ENCODE results near the gene EIF4E1B. TPM values are rescaled to one million over a fixed set of nuclear protein-coding genes. Genes with fewer than 3 reads are reported as not detected.

EIF4E1B gene
- total RNA-seq, 2 experiments from 2014 or later, result not detected

DNA sequence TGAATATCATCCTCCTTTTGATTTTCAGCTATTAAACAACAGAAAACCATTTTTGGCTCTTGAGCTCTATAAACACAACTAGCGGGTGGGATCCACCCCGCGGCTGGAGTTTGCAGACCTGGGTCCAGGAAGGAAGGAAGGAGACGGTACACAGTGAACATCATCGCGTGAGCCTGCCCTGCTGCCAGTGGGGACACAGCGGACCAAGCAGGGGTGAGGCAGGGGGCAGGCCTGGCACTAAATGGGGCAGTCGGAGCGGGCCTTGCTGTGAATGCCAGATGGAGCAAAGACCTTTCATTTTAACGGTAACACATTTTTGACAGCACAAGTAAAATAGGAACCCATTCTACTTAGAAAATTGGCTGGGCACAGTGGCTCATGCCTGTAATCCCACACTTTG lies 31.2 kb downstream of the EIF4E1B start:
- H3K9me3 Mint-ChIP-seq (ENCODE audit: insufficient read depth), result no peaks in the 10 kb centered on the region
- H3K27me3 Mint-ChIP-seq (ENCODE audit: low read depth), result peaks cover 8% of the 10 kb centered on the region
- no peak overlapping the region for H3K4me3 Mint-ChIP-seq
- DNase-seq, result no peak
- ATAC-seq, result no peak
- no peak overlapping the region for H3K27ac Mint-ChIP-seq
- H3K4me1 Mint-ChIP-seq (ENCODE audit: low read depth), result peaks cover 31% of the 10 kb centered on the region
- H3K36me3 Mint-ChIP-seq (ENCODE audit: low read depth), result peaks cover 5% of the 10 kb centered on the region
- CTCF ChIA-PET, result interaction anchor here (1.2 to 5.9 kb wide), 17 partner anchors 12 to 451 kb away, joined by 3 to 96 read pairs (median 9); partner anchors contain the start of genes CLTB, EIF4E1B, SNCB and TSPAN17
- POLR2A ChIA-PET, result no interaction called here

DNA sequence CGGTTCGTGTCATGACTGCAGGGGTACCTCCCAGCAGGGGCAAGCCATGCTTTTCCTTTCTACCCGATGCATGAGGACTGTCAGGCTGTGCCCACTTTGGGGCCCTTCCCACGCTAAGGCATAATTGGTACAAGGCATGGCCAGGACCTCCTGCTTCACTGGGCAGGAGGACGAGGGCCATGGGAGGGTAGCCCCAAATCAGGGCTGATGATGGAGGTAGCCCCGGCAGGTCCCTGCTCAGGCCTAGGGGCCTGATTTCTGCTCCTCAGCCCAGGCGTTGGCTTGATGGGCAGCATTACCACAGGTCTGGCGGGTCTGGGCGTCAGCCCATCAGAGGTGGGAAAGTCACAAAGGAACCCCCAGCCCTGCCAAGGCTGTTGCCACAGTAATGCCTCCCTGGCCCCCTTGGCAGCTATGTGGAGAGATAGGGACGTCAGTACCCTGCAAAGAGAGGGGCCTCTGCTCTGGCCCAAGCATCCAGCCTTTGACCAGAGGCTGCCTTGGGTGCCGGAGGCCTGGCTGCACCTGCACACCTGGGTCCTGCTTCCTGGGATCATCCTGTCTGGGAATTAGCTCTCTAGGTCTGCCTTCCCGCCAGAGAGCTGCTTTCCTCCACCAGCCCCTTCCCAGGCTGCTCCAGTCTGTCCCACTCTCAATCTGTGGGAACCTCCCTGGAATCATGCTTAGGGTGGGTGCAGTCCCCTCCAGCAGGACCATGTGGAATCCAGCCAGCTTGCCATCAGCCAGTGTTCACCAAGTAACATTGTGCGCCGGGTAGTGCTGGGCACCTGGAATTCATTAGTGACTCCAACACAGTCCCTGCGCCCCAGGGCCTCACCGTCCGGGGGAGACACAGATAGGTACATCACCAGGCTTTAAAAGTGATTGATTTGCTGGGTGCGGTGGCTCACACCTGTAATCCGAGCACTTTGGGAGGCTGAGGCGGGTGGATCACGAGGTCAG lies 32.2 kb downstream of the EIF4E1B start:
- Mint-ChIP-seq H3K4me3 (no peak overlapping the region), H3K27me3 (ENCODE audit: low read depth) (peaks cover 9% of the 10 kb centered on the region), H3K4me1 (ENCODE audit: low read depth) (peaks cover 30% of the 10 kb centered on the region), H3K9me3 (ENCODE audit: insufficient read depth) (no peaks in the 10 kb centered on the region), H3K27ac (no peak overlapping the region), H3K36me3 (ENCODE audit: low read depth) (peaks cover 5% of the 10 kb centered on the region)
- POLR2A ChIA-PET, result no interaction called here
- CTCF ChIA-PET, result interaction anchor here (5.9 kb wide), 1 partner anchor 450 kb away, joined by 80 read pairs; no protein-coding TSS in a partner anchor
- DNase-seq, result no peak
- ATAC-seq, result no peak

DNA sequence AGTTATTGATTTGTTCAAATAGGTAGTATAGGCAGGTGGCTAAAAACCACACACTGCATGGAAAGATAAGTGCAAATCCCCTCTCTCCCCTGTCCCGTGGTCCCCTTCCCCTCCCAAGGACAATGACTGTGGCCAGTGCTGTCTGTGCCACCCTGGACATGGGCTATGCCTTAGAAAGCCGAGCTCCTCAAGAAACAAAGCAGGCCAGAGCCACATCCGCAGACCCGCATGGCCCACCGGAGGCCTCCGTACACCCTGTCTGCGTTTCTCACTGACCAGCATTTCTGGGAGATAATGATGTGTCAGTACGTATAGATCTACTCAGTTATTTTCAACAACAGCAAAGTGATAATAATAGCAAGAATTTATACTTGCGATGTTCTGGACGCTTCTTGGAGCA lies 33.1 kb downstream of the EIF4E1B start:
- CTCF ChIA-PET, result no interaction called here
- Mint-ChIP-seq H3K4me3 (no peak overlapping the region), H3K27ac (no peak overlapping the region), H3K9me3 (ENCODE audit: insufficient read depth) (no peaks in the 10 kb centered on the region), H3K4me1 (ENCODE audit: low read depth) (peaks cover 21% of the 10 kb centered on the region), H3K36me3 (ENCODE audit: low read depth) (no peaks in the 10 kb centered on the region), H3K27me3 (ENCODE audit: low read depth) (peaks cover 10% of the 10 kb centered on the region)
- ATAC-seq (no peak), DNase-seq (no peak)
- POLR2A ChIA-PET, result no interaction called here

DNA sequence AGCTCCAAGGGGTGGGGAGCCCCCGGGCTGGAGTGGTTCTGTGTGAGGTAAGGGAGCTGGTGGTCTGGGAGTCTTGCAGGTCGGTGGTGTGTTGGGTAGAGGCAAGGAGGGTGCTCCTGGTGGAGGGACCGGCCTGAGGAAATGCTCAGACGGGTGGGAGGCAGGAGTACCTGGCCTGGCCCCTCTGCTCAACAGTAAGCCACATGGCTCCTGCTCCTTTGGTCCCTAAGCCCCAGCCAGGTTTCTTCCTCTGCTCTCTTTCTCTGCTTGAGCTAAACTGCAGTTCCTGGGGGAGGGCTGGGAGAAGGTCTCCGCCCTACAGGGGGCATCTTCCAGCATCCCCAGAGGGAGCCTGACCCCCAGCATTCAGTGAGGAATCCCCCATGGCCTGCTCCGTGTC lies 34.0 kb downstream of the EIF4E1B start:
- ATAC-seq (no peak), DNase-seq (no peak)
- H3K9me3 Mint-ChIP-seq (ENCODE audit: insufficient read depth), result no peaks in the 10 kb centered on the region
- no peak overlapping the region for H3K4me3 Mint-ChIP-seq
- H3K4me1 Mint-ChIP-seq (ENCODE audit: low read depth), result peaks cover 12% of the 10 kb centered on the region
- H3K27me3 Mint-ChIP-seq (ENCODE audit: low read depth), result peaks cover 15% of the 10 kb centered on the region
- POLR2A ChIA-PET, result interaction anchor here (1.0 kb wide), 1 partner anchor 9 kb away, joined by 3 read pairs; no protein-coding TSS in a partner anchor
- H3K27ac Mint-ChIP-seq, result no peak overlapping the region
- CTCF ChIA-PET, result no interaction called here
- no peaks in the 10 kb centered on the region for H3K36me3 Mint-ChIP-seq (ENCODE audit: low read depth)

DNA sequence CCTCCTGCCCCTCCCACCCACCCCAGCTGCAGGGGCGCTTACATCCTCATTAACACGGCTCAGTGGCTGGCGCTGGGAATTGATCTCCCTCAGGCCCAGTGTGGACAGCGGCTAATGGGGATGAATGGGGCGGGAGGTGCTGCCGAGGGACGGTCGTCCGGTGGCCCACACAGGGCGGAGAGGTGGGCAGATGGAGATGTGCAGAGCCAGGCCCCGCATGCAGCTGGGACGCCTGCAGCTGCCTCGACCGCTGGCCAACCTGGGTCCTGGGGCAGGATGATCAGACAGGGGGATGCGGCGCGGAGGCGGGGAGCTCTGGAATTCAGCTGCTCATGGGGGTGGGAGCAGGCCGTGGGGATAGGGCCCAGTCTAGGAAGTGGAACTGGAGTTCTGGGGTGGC lies 34.4 kb downstream of the EIF4E1B start:
- no peaks in the 10 kb centered on the region for H3K9me3 Mint-ChIP-seq (ENCODE audit: insufficient read depth)
- peaks cover 15% of the 10 kb centered on the region for H3K27me3 Mint-ChIP-seq (ENCODE audit: low read depth)
- H3K4me3 Mint-ChIP-seq, result no peak overlapping the region
- POLR2A ChIA-PET, result interaction anchor here (1.0 kb wide), 1 partner anchor 9 kb away, joined by 3 read pairs; no protein-coding TSS in a partner anchor
- no peaks in the 10 kb centered on the region for H3K36me3 Mint-ChIP-seq (ENCODE audit: low read depth)
- DNase-seq (no peak), ATAC-seq (no peak)
- H3K27ac Mint-ChIP-seq, result no peak overlapping the region
- H3K4me1 Mint-ChIP-seq (ENCODE audit: low read depth), result peaks cover 10% of the 10 kb centered on the region
- CTCF ChIA-PET, result no interaction called here

DNA sequence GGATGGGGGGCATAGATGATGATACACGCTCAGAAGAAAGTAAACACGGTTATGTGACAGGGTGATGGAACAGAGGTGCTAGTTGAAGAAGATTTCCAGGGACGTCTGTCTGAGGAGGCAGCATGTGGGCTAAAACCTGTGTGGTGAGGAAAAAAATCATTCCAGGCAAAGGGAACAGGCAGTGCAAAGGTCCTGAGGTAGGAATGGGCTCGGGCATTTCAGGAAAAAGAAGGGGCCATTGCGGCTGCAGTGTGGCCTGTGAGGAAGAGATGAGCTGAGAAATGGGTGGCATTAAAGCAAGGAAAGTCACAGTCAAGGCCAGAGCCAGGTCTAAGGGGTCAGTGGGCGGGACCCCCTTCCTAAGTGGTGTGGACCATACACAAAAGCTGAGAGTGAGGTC lies 35.0 kb downstream of the EIF4E1B start:
- Mint-ChIP-seq H3K27ac (no peak overlapping the region), H3K4me3 (no peak overlapping the region), H3K9me3 (ENCODE audit: insufficient read depth) (no peaks in the 10 kb centered on the region), H3K27me3 (ENCODE audit: low read depth) (peaks cover 15% of the 10 kb centered on the region), H3K36me3 (ENCODE audit: low read depth) (no peaks in the 10 kb centered on the region), H3K4me1 (ENCODE audit: low read depth) (peaks cover 4% of the 10 kb centered on the region)
- ChIA-PET POLR2A (interaction anchor here (1.0 kb wide), 1 partner anchor 8 kb away, joined by 3 read pairs; no protein-coding TSS in a partner anchor), CTCF (no interaction called here)
- DNase-seq, result no peak
- ATAC-seq, result no peak

DNA sequence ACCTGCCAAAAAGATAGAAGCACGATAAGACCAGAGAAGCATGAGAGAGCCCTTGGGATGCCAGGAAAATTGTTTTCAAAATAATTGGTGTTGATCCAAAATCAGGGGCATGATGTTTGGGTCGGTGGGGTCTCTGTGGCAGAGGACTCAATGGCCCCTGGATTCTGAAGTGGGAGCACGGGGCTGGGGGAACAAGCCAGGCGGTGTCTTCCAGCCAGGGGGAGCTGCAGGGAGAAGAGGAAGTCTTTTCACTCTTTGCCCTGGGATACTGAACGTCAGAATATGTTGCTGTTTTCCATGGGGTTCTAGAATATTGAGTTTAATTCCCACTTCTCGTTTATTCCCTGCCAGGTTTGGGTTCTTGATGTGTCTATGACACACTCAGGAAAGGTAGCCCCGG lies 37.2 kb downstream of the EIF4E1B start:
- ChIA-PET CTCF (interaction anchor here (1.2 kb wide), 1 partner anchor 9 kb away, joined by 6 read pairs; no protein-coding TSS in a partner anchor), POLR2A (no interaction called here)
- H3K27ac Mint-ChIP-seq, result no peak overlapping the region
- no peaks in the 10 kb centered on the region for H3K36me3 Mint-ChIP-seq (ENCODE audit: low read depth)
- H3K4me3 Mint-ChIP-seq, result no peak overlapping the region
- H3K27me3 Mint-ChIP-seq (ENCODE audit: low read depth), result peaks cover 20% of the 10 kb centered on the region
- H3K4me1 Mint-ChIP-seq (ENCODE audit: low read depth), result no peaks in the 10 kb centered on the region
- no peak for ATAC-seq
- no peak for DNase-seq
- H3K9me3 Mint-ChIP-seq (ENCODE audit: insufficient read depth), result no peaks in the 10 kb centered on the region

DNA sequence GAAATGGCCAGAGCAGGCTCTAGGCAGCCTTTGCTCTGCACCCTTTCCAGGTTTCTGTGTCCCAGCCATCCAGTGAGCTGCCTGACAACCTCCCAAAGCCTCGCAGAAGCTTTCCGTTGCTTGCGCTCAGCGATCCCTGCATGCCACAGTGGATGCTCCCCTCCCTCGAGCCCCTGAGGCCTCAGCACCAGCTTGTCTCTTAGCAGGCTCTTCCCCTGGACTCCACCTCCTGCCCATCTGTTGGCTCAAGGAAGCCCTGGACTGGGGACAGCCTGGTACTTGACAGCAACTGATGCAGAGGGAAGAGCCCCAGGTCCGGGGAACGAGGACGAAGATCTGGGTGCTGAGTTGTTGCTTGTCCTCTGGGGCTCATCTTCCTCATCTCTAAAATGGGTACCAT lies 40.0 kb downstream of the EIF4E1B start:
- Mint-ChIP-seq H3K36me3 (ENCODE audit: low read depth) (no peaks in the 10 kb centered on the region), H3K27ac (no peak overlapping the region)

DNA sequence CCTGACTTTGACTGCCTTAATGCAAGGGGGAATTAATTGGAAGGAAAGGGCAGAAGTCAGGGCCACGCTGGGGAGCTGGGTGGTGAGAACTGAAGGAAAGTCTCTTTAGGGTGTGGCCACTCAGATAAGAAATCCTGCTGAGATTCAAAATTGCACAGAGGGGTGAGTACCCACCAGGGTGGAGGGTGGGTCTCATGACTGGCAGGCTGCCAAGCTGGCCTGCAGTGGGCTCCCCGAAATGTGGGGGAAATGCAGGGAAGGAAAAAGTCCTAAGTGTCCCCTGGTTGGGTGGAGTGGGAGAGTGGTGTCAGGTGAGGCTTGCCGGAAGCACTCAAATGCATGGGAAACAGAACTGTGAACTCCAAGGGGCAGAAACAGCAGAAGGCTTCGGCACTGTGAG lies 40.9 kb downstream of the EIF4E1B start:
- no peak overlapping the region for H3K4me3 Mint-ChIP-seq
- ATAC-seq (no peak), DNase-seq (no peak)
- POLR2A ChIA-PET, result interaction anchor here (0.7 kb wide), 1 partner anchor 148 kb away, joined by 3 read pairs; no protein-coding TSS in a partner anchor
- CTCF ChIA-PET, result interaction anchor here (1.3 to 4.1 kb wide), 3 partner anchors 10 to 255 kb away, joined by 3 to 19 read pairs (median 10); no protein-coding TSS in a partner anchor
- no peaks in the 10 kb centered on the region for H3K36me3 Mint-ChIP-seq (ENCODE audit: low read depth)
- no peak overlapping the region for H3K27ac Mint-ChIP-seq
- peaks cover 16% of the 10 kb centered on the region for H3K27me3 Mint-ChIP-seq (ENCODE audit: low read depth)
- H3K9me3 Mint-ChIP-seq (ENCODE audit: insufficient read depth), result no peaks in the 10 kb centered on the region
- no peaks in the 10 kb centered on the region for H3K4me1 Mint-ChIP-seq (ENCODE audit: low read depth)

More for the DNA sequence above, 40.0 kb downstream of the EIF4E1B start:
- ChIA-PET CTCF (interaction anchor here (1.7 to 2.9 kb wide), 2 partner anchors 10 to 13 kb away, joined by 10 to 11 read pairs; no protein-coding TSS in a partner anchor), POLR2A (no interaction called here)
- H3K4me3 Mint-ChIP-seq, result no peak overlapping the region
- H3K4me1 Mint-ChIP-seq (ENCODE audit: low read depth), result no peaks in the 10 kb centered on the region
- ATAC-seq (no peak), DNase-seq (no peak)
- no peaks in the 10 kb centered on the region for H3K9me3 Mint-ChIP-seq (ENCODE audit: insufficient read depth)
- peaks cover 18% of the 10 kb centered on the region for H3K27me3 Mint-ChIP-seq (ENCODE audit: low read depth)

DNA sequence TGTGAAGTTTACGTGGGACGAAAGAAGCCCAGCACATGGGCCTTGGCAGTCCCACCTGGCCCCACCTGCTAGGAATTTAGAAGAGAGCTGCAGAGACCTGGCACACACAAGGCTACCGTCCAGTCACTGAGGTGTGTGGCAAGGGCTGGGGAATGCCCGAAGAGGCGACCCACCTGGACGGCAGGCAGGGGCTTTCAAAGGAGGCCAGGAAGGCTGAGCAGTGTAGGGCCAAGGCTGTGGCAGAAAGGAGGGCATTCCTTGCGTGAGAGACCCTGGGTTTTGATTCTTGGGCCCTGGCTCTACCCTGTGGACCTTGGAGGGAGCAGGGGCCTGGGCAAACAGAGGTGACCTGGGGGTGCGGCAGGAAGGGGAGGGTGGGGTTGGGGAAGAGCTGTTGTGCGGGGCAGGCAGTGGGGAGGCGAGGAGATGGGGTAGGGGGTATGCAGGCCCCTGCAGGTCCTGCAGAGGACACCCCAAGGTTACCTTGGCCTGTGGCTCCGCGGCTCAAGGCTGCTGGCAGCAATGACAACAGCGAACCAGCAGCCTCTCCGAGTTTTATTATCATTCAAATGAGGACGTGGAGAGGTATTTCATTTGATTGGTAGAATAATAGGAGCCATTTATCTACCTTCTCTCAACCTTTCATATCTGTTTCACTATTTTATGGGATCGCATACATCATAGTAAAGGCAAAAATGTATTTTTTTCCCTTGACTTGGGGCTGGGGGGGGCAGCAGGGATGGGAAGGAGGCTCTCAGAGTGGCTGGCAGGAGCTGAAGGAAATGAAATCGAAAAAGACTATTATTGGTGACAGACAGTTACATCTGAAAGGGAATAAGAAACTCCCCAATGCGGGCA lies 41.6 kb downstream of the EIF4E1B start:
- no peak for ATAC-seq

More for the DNA sequence above, 41.6 kb downstream of the EIF4E1B start:
- H3K4me1 Mint-ChIP-seq (ENCODE audit: low read depth), result no peaks in the 10 kb centered on the region
- ChIA-PET POLR2A (interaction anchor here (0.7 kb wide), 1 partner anchor 147 kb away, joined by 3 read pairs; no protein-coding TSS in a partner anchor), CTCF (interaction anchor here (1.3 to 4.1 kb wide), 2 partner anchors 11 to 254 kb away, joined by 3 to 19 read pairs; no protein-coding TSS in a partner anchor)
- H3K4me3 Mint-ChIP-seq, result no peak overlapping the region
- DNase-seq, result no peak
- H3K27me3 Mint-ChIP-seq (ENCODE audit: low read depth), result peaks cover 15% of the 10 kb centered on the region
- no peaks in the 10 kb centered on the region for H3K36me3 Mint-ChIP-seq (ENCODE audit: low read depth)
- no peaks in the 10 kb centered on the region for H3K9me3 Mint-ChIP-seq (ENCODE audit: insufficient read depth)
- H3K27ac Mint-ChIP-seq, result no peak overlapping the region
